Dendritic cell treated with granulocyte-macrophage colony-stimulating factor and Interleukin-4, amounts not matched to agents 40 ng/mL and 50 ng/mL, for 4 days (primary cell): ENCODE data around the gene ITPK1.

Source experiments
- H3K27ac Mint-ChIP-seq: one replicate; pipeline ENCODE4 v1.8.0; 2022; ENCODE audit warnings: mild to moderate bottlenecking, mixed read lengths
- H3K27me3 Mint-ChIP-seq: one replicate; pipeline ENCODE4 v1.8.0; 2022; ENCODE audit warnings: mild to moderate bottlenecking, mixed read lengths
- H3K36me3 Mint-ChIP-seq: one replicate; pipeline ENCODE4 v1.8.0; 2022; ENCODE audit warnings: low read depth, mixed read lengths
- H3K4me1 Mint-ChIP-seq: one replicate; pipeline ENCODE4 v1.8.0; 2022; ENCODE audit warnings: low read depth, mixed read lengths
- H3K4me3 Mint-ChIP-seq: one replicate; pipeline ENCODE4 v1.8.0; 2022; ENCODE audit warnings: mild to moderate bottlenecking, moderate library complexity, mixed read lengths
- H3K9me3 Mint-ChIP-seq: one replicate; pipeline ENCODE4 v1.8.0; 2022; ENCODE audit warnings: mixed read lengths
- intact Hi-C: fragments of 100-400 bp; cut with micrococcal nuclease; formaldehyde crosslinking; loops from one replicate; pipeline ENCODE4 v1.15.0; 2022

ITPK1 gene

GRCh38 chr14:92925446-92925845 is 190.3 kb downstream of the ITPK1 start:
- no peaks in the 10 kb centered on the region for H3K36me3 Mint-ChIP-seq
- H3K9me3 Mint-ChIP-seq = no peaks in the 10 kb centered on the region
- H3K4me3 Mint-ChIP-seq = no peak overlapping the region
- peaks cover 8% of the 10 kb centered on the region for H3K4me1 Mint-ChIP-seq
- H3K27ac Mint-ChIP-seq = no peak overlapping the region
- intact Hi-C loops = no loop called here
- peaks cover 51% of the 10 kb centered on the region for H3K27me3 Mint-ChIP-seq

- H3K9me3 Mint-ChIP-seq = no peaks in the 10 kb centered on the region
- no peak overlapping the region for H3K4me3 Mint-ChIP-seq
- H3K4me1 Mint-ChIP-seq = peaks cover 8% of the 10 kb centered on the region
- H3K36me3 Mint-ChIP-seq = no peaks in the 10 kb centered on the region
- peaks cover 52% of the 10 kb centered on the region for H3K27me3 Mint-ChIP-seq
- intact Hi-C loops = no loop called here
- no peak overlapping the region for H3K27ac Mint-ChIP-seq
These were observed 191.5 kb downstream of the ITPK1 start for GRCh38 chr14:92924247-92924646.

- no peak overlapping the region for H3K27ac Mint-ChIP-seq
- H3K4me1 Mint-ChIP-seq = peaks cover 8% of the 10 kb centered on the region
- H3K27me3 Mint-ChIP-seq = peaks cover 52% of the 10 kb centered on the region
- no peak overlapping the region for H3K4me3 Mint-ChIP-seq
- no peaks in the 10 kb centered on the region for H3K9me3 Mint-ChIP-seq
- intact Hi-C loops = no loop called here
- H3K36me3 Mint-ChIP-seq = no peaks in the 10 kb centered on the region
These were observed 192.0 kb downstream of the ITPK1 start for GRCh38 chr14:92923744-92924103.

- Mint-ChIP-seq H3K27ac (no peak within 1 kb of the TSS), H3K4me1 (peaks cover 8% of the 10 kb centered on the region), H3K36me3 (no peaks in the 10 kb centered on the region), H3K4me3 (no peak within 1 kb of the TSS), H3K27me3 (peaks cover 51% of the 10 kb centered on the region), H3K9me3 (no peaks in the 10 kb centered on the region)
- intact Hi-C loops = no loop called here
These were observed 192.6 kb downstream of the ITPK1 start, which contains the start of gene CHGA for GRCh38 chr14:92922883-92923743. Gene CHGA (plus strand): TSS chr14:92923150. CDS start chr14:92923360, 210 bp downstream.

- Mint-ChIP-seq H3K27ac (no peak overlapping the region), H3K9me3 (no peaks in the 10 kb centered on the region), H3K27me3 (peaks cover 53% of the 10 kb centered on the region), H3K4me3 (no peak overlapping the region), H3K36me3 (no peaks in the 10 kb centered on the region), H3K4me1 (peaks cover 8% of the 10 kb centered on the region)
- intact Hi-C loops = no loop called here
These were observed 193.5 kb downstream of the ITPK1 start for GRCh38 chr14:92922155-92922735.

- intact Hi-C loops = no loop called here
- Mint-ChIP-seq H3K4me1 (peaks cover 8% of the 10 kb centered on the region), H3K36me3 (no peaks in the 10 kb centered on the region), H3K9me3 (no peaks in the 10 kb centered on the region), H3K4me3 (no peak overlapping the region), H3K27ac (no peak overlapping the region), H3K27me3 (peaks cover 46% of the 10 kb centered on the region)
These were observed 195.7 kb downstream of the ITPK1 start for GRCh38 chr14:92920001-92920400.

GRCh38 chr14:92917956-92918355 is 197.8 kb downstream of the ITPK1 start:
- Mint-ChIP-seq H3K4me1 (no peaks in the 10 kb centered on the region), H3K9me3 (no peaks in the 10 kb centered on the region), H3K4me3 (no peak overlapping the region), H3K27ac (no peak overlapping the region), H3K27me3 (peaks cover 30% of the 10 kb centered on the region), H3K36me3 (no peaks in the 10 kb centered on the region)
- intact Hi-C loops = no loop called here

- Mint-ChIP-seq H3K4me1 (no peaks in the 10 kb centered on the region), H3K27ac (no peak overlapping the region), H3K36me3 (no peaks in the 10 kb centered on the region), H3K4me3 (no peak overlapping the region), H3K9me3 (no peaks in the 10 kb centered on the region), H3K27me3 (peaks cover 24% of the 10 kb centered on the region)
- intact Hi-C loops = no loop called here
These were observed 198.4 kb downstream of the ITPK1 start for GRCh38 chr14:92917041-92917940.

GRCh38 chr14:92916201-92916600 is 199.5 kb downstream of the ITPK1 start:
- no peak overlapping the region for H3K27ac Mint-ChIP-seq
- peaks cover 13% of the 10 kb centered on the region for H3K27me3 Mint-ChIP-seq
- no peaks in the 10 kb centered on the region for H3K36me3 Mint-ChIP-seq
- no peak overlapping the region for H3K4me3 Mint-ChIP-seq
- no peaks in the 10 kb centered on the region for H3K9me3 Mint-ChIP-seq
- H3K4me1 Mint-ChIP-seq = no peaks in the 10 kb centered on the region
- intact Hi-C loops = no loop called here

- intact Hi-C loops = no loop called here
- no peak overlapping the region for H3K27ac Mint-ChIP-seq
- no peaks in the 10 kb centered on the region for H3K9me3 Mint-ChIP-seq
- peaks cover 7% of the 10 kb centered on the region for H3K27me3 Mint-ChIP-seq
- no peak overlapping the region for H3K4me3 Mint-ChIP-seq
- H3K36me3 Mint-ChIP-seq = no peaks in the 10 kb centered on the region
- H3K4me1 Mint-ChIP-seq = no peaks in the 10 kb centered on the region
These were observed 201.6 kb downstream of the ITPK1 start for GRCh38 chr14:92914087-92914656.

- no peaks in the 10 kb centered on the region for H3K9me3 Mint-ChIP-seq
- H3K4me3 Mint-ChIP-seq = no peak overlapping the region
- no peaks in the 10 kb centered on the region for H3K4me1 Mint-ChIP-seq
- intact Hi-C loops = no loop called here
- no peaks in the 10 kb centered on the region for H3K36me3 Mint-ChIP-seq
- no peak overlapping the region for H3K27ac Mint-ChIP-seq
- peaks cover 31% of the 10 kb centered on the region for H3K27me3 Mint-ChIP-seq
These were observed 208.3 kb downstream of the ITPK1 start for GRCh38 chr14:92907316-92907911.

GRCh38 chr14:92906823-92907222 is 208.9 kb downstream of the ITPK1 start:
- no peaks in the 10 kb centered on the region for H3K36me3 Mint-ChIP-seq
- no peaks in the 10 kb centered on the region for H3K4me1 Mint-ChIP-seq
- no peaks in the 10 kb centered on the region for H3K9me3 Mint-ChIP-seq
- intact Hi-C loops = no loop called here
- no peak overlapping the region for H3K27ac Mint-ChIP-seq
- H3K4me3 Mint-ChIP-seq = no peak overlapping the region
- H3K27me3 Mint-ChIP-seq = peaks cover 37% of the 10 kb centered on the region

GRCh38 chr14:92906420-92906819 is 209.3 kb downstream of the ITPK1 start:
- H3K4me3 Mint-ChIP-seq = no peak overlapping the region
- H3K4me1 Mint-ChIP-seq = no peaks in the 10 kb centered on the region
- H3K27me3 Mint-ChIP-seq = peaks cover 37% of the 10 kb centered on the region
- H3K9me3 Mint-ChIP-seq = no peaks in the 10 kb centered on the region
- no peak overlapping the region for H3K27ac Mint-ChIP-seq
- intact Hi-C loops = no loop called here
- no peaks in the 10 kb centered on the region for H3K36me3 Mint-ChIP-seq
